SJCRH30 (cell line): ENCODE data around the gene ARHGAP11A. TPM values are rescaled to one million over a fixed set of nuclear protein-coding genes. Genes with fewer than 3 reads are reported as not detected.
A peak's percentile ranks its signal among the peaks of the same experiment; 100 is the strongest.

Source experiments
- DNase-seq, 2 experiments: peaks; one replicate each; pipeline ENCODE4 v3.0.0-alpha.2; 2015 to 2020
- H3K27ac ChIP-seq: fragments of 250-450 bp; sonication (Bioruptor Pico); 2 replicates; pipeline ENCODE4 v1.5.1; 2020; ENCODE audit warnings: mild to moderate bottlenecking, moderate library complexity
- H3K27me3 ChIP-seq: fragments of 250-450 bp; sonication (Bioruptor Pico); 2 replicates; pipeline ENCODE4 v1.5.1; 2020; ENCODE audit warnings: mild to moderate bottlenecking, moderate library complexity
- H3K36me3 ChIP-seq: fragments of 250-450 bp; sonication (Bioruptor Pico); 2 replicates; pipeline ENCODE4 v1.5.1; 2020; ENCODE audit warnings: mild to moderate bottlenecking, moderate library complexity
- H3K4me1 ChIP-seq: fragments of 250-450 bp; sonication (Bioruptor Pico); 2 replicates; pipeline ENCODE4 v1.5.1; 2020; ENCODE audit warnings: mild to moderate bottlenecking, moderate library complexity
- H3K4me3 ChIP-seq: fragments of 250-450 bp; sonication (Bioruptor Pico); 2 replicates; pipeline ENCODE4 v1.5.1; 2020; ENCODE audit warnings: mild to moderate bottlenecking, moderate library complexity
- H3K9me3 ChIP-seq: fragments of 250-450 bp; sonication (Bioruptor Pico); replicated peaks from 2 replicates; pipeline ENCODE4 v1.5.1; 2020; ENCODE audit warnings: mild to moderate bottlenecking, moderate library complexity
- total RNA-seq: library from RNA; depleted of rRNA; stranded (reverse); fragments of >200 nt; shearing (Covaris generic); gene quantifications from 2 replicates; pipeline ENCODE4 v1.2.3, GENCODE V29; 2014

The ARHGAP11A gene
- total RNA-seq, 1 experiment from 2014 or later = 86.1 TPM

- Histone ChIP-seq H3K4me3 (no peak overlapping the region), H3K27ac (no peak overlapping the region), H3K4me1 (peaks cover 16% of the 10 kb centered on the region), H3K27me3 (no peaks in the 10 kb centered on the region), H3K9me3 (0 out of 2 replicates have a peak, but pooled peaks cover 2% of the 10 kb centered on the region), H3K36me3 (no peaks in the 10 kb centered on the region)
- no peak for DNase-seq
These were observed 53.6 kb downstream of the ARHGAP11A start for GRCh38 chr15:32668942-32669341.

- peak; percentile 73 to 87 for DNase-seq
- H3K4me1 ChIP-seq = peaks cover 16% of the 10 kb centered on the region
- no peaks in the 10 kb centered on the region for H3K27me3 ChIP-seq
- H3K27ac ChIP-seq = peak overlapping the region; percentile 23
- no peaks in the 10 kb centered on the region for H3K36me3 ChIP-seq
- 0 out of 2 replicates have a peak, but pooled peaks cover 2% of the 10 kb centered on the region for H3K9me3 ChIP-seq
- no peak overlapping the region for H3K4me3 ChIP-seq
These were observed 54.8 kb downstream of the ARHGAP11A start for GRCh38 chr15:32669896-32670611.

- Histone ChIP-seq H3K27ac (peak overlapping the region; percentile 23), H3K27me3 (no peaks in the 10 kb centered on the region), H3K9me3 (0 out of 2 replicates have a peak, but pooled peaks cover 2% of the 10 kb centered on the region), H3K4me1 (peaks cover 17% of the 10 kb centered on the region), H3K4me3 (no peak overlapping the region), H3K36me3 (no peaks in the 10 kb centered on the region)
- no peak for DNase-seq
These were observed 55.3 kb downstream of the ARHGAP11A start for GRCh38 chr15:32670623-32671022.

GRCh38 chr15:32671339-32672325 is 56.3 kb downstream of the ARHGAP11A start:
- H3K27me3 ChIP-seq = no peaks in the 10 kb centered on the region
- no peak overlapping the region for H3K4me3 ChIP-seq
- no peaks in the 10 kb centered on the region for H3K36me3 ChIP-seq
- peaks cover 27% of the 10 kb centered on the region for H3K4me1 ChIP-seq
- no peak overlapping the region for H3K27ac ChIP-seq
- DNase-seq = no peak
- 0 out of 2 replicates have a peak, but pooled peaks cover 2% of the 10 kb centered on the region for H3K9me3 ChIP-seq

DNA sequence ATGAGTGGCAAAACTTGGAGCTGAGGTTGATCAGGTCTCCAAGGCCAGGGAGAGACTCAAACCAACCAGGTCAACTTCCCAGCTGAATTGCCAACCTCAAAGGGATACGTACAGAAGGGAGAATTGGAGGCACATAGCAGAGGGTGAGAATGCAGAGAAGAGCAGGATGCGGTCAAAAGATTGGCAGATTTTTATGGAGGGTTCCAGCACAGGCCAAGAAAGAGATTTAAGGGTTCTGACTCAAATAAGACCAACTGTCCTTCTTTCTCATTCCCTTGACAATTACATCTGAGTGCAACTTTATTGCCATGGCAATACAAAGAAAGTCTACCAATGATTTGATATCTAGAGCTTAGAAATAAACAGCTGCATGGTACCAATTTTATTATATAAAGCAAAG is 59.4 kb downstream of the ARHGAP11A start:
- DNase-seq = no peak
- Histone ChIP-seq H3K9me3 (no peaks in the 10 kb centered on the region), H3K27me3 (no peaks in the 10 kb centered on the region), H3K4me3 (no peak overlapping the region), H3K36me3 (no peaks in the 10 kb centered on the region), H3K27ac (no peak overlapping the region), H3K4me1 (peaks cover 30% of the 10 kb centered on the region)

GRCh38 chr15:32675466-32675865 is 60.2 kb downstream of the ARHGAP11A start:
- H3K27ac ChIP-seq = no peak overlapping the region
- no peaks in the 10 kb centered on the region for H3K9me3 ChIP-seq
- no peak for DNase-seq
- H3K36me3 ChIP-seq = no peaks in the 10 kb centered on the region
- H3K4me1 ChIP-seq = peaks cover 23% of the 10 kb centered on the region
- no peaks in the 10 kb centered on the region for H3K27me3 ChIP-seq
- H3K4me3 ChIP-seq = no peak overlapping the region

DNA sequence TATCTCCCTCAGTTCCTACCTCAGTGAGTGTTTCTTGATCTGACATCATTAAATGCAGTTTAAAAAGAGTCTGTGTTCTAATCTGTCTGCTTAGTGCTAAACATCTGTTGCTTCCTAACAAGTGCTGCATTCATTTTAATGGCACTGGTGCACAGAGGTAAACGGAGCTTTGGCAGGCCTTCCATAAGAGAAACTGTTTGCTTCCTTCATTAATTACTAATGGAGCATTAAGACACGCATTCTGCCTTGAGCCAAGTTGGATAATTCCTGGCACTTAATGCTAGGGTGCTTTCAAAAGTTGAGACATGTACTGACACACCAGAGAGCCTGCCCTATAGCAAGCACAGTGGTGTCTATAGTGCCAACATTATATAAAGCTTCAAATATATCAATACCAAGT is 60.9 kb downstream of the ARHGAP11A start:
- peaks cover 19% of the 10 kb centered on the region for H3K4me1 ChIP-seq
- H3K9me3 ChIP-seq = no peaks in the 10 kb centered on the region; the same call in 1 of the 2 replicates
- H3K27me3 ChIP-seq = no peaks in the 10 kb centered on the region
- H3K4me3 ChIP-seq = no peak overlapping the region
- no peaks in the 10 kb centered on the region for H3K36me3 ChIP-seq
- H3K27ac ChIP-seq = no peak overlapping the region
- DNase-seq = peak in 1 of 2 experiments; percentile 42

GRCh38 chr15:32677238-32677750 is 62.0 kb downstream of the ARHGAP11A start:
- Histone ChIP-seq H3K9me3 (no peaks in the 10 kb centered on the region; the same call in 1 of the 2 replicates), H3K4me1 (peaks cover 19% of the 10 kb centered on the region), H3K27me3 (no peaks in the 10 kb centered on the region), H3K36me3 (no peaks in the 10 kb centered on the region), H3K4me3 (no peak overlapping the region), H3K27ac (no peak overlapping the region)
- peak in 1 of 2 experiments; percentile 53 for DNase-seq

DNA sequence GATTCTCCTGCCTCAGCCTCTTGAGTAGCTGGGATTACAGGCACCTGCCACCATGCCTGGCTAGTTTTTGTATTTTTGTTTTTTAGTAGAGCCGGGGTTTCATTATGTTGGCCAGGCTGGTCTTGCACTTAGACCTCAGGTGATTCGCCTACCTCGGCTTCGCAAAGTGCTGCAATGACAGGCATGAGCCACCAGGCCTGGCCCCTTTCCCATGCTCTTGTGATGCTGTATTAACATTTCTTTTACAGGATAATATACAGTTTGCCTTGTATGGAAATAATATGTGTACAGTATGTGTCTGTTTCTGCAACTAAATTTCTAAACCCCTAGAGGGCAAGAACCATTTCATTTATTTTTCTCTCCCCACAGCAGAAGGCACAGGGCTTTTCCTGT is 64.0 kb downstream of the ARHGAP11A start:
- peaks cover 19% of the 10 kb centered on the region for H3K4me1 ChIP-seq
- no peaks in the 10 kb centered on the region for H3K27me3 ChIP-seq
- no peaks in the 10 kb centered on the region; the same call in 1 of the 2 replicates for H3K9me3 ChIP-seq
- no peak for DNase-seq
- H3K36me3 ChIP-seq = no peaks in the 10 kb centered on the region
- no peak overlapping the region for H3K27ac ChIP-seq
- H3K4me3 ChIP-seq = no peak overlapping the region

DNA sequence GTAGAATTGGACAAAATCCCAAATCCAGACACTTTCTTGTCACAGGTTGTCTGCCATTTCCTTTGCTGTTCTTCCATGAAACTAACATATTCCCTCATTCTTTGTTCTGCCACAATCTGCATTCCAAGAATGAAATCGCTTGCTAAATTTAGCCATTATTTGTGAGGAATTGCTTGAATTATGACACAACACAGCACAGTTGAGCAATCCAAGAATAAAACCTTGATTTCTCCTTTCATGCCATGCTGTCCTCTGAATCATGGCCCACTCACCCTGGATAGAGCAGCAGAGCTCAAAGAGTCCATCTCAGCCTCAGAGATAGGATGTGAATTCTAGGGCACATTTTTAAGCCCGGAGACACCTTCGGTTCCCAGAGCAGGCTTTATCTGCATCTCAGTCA is 67.3 kb downstream of the ARHGAP11A start:
- H3K27me3 ChIP-seq = no peaks in the 10 kb centered on the region
- DNase-seq = no peak
- no peak overlapping the region for H3K4me3 ChIP-seq
- no peaks in the 10 kb centered on the region; the same call in 1 of the 2 replicates for H3K9me3 ChIP-seq
- no peak overlapping the region for H3K27ac ChIP-seq
- H3K4me1 ChIP-seq = no peaks in the 10 kb centered on the region; the same call in 1 of the 2 replicates
- H3K36me3 ChIP-seq = no peaks in the 10 kb centered on the region

GRCh38 chr15:32682977-32683630 is 67.8 kb downstream of the ARHGAP11A start:
- Histone ChIP-seq H3K4me1 (no peaks in the 10 kb centered on the region), H3K36me3 (no peaks in the 10 kb centered on the region), H3K4me3 (no peak overlapping the region), H3K27me3 (no peaks in the 10 kb centered on the region), H3K9me3 (no peaks in the 10 kb centered on the region; the same call in 1 of the 2 replicates), H3K27ac (no peak overlapping the region)
- DNase-seq = no peak

- Histone ChIP-seq H3K27ac (no peak overlapping the region), H3K4me3 (no peak overlapping the region), H3K36me3 (no peaks in the 10 kb centered on the region), H3K4me1 (no peaks in the 10 kb centered on the region), H3K27me3 (no peaks in the 10 kb centered on the region), H3K9me3 (no peaks in the 10 kb centered on the region; the same call in 1 of the 2 replicates)
- no peak for DNase-seq
These were observed 68.7 kb downstream of the ARHGAP11A start for GRCh38 chr15:32683906-32684584.

DNA sequence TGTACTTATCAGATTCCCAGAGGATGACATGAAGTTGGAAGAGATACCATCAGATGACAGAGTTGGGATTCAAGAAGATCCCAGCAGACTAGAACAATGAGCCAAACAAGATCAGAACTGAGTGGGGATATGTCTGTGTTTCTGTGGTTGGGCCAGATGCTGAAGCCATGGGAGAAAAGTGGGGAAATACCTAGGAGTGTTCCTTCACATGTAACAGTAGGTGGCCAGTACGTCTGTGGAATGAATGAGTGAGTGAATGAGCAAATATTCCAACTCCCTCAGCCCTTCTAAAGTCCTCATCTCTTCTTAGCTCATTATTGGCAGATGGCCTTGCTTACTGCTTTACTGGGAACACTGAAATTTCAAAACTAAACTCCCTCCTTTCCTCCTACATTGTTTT is 70.3 kb downstream of the ARHGAP11A start:
- H3K36me3 ChIP-seq = no peaks in the 10 kb centered on the region
- H3K27ac ChIP-seq = no peak overlapping the region
- no peaks in the 10 kb centered on the region for H3K27me3 ChIP-seq
- no peaks in the 10 kb centered on the region; the same call in 1 of the 2 replicates for H3K4me1 ChIP-seq
- no peaks in the 10 kb centered on the region; the same call in 1 of the 2 replicates for H3K9me3 ChIP-seq
- no peak overlapping the region for H3K4me3 ChIP-seq
- no peak for DNase-seq

DNA sequence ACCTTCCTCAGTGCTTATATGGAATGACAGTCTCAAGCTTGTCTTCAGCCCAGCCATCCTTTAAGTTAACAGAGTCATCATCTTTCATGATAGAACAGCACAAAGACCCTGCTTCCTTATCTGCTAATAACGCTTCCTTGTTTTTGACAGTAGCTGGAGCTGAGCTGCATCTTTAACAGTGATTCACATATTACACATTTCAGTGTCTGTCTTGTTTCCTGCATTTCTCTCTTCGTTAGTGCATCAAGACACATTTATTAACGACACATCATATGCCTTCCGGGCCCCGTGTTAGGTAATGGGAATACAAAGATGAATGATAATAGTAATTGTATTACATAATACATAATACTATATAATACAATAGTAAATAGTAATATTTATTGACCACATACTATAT is 72.3 kb downstream of the ARHGAP11A start:
- Histone ChIP-seq H3K9me3 (0 out of 2 replicates have a peak, but pooled peaks cover 2% of the 10 kb centered on the region), H3K4me1 (no peaks in the 10 kb centered on the region; the same call in 1 of the 2 replicates), H3K27me3 (no peaks in the 10 kb centered on the region), H3K4me3 (no peak overlapping the region), H3K27ac (no peak overlapping the region), H3K36me3 (no peaks in the 10 kb centered on the region)
- no peak for DNase-seq
